Measurements from ENCODE around the gene TFF3. TPM values are rescaled to one million over a fixed set of nuclear protein-coding genes. Genes with fewer than 3 reads are reported as not detected.

The TFF3 gene
- total RNA-seq, 2 experiments from 2014 or later, result not detected

DNA sequence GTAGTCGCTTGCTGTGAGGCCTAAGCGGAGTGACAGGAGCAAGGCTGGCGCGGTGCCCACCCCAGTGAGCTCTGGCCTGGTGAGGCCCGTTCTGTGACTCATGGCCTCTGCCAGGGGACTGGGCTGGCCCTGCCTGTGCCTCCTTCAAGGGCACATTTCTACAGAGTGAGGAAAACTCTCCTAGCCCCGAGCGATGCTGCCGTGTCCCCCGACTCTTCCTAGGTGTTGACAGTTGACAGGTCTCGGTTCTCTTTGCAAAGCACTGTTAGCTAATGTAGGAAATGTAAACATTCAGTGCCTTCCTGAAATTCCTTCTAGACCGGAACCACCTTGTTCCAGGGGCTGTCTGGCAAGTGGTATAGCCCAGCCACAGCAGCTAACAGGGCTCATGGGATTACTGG is 52.4 kb downstream of the TFF3 start:
- TF ChIP-seq EZH2phosphoT487 (IDR thresholded peaks at IDR 0.05; ENCODE audit: borderline replicate concordance, low read depth, low read length), result no peak
- TF ChIP-seq, protein P1, sequence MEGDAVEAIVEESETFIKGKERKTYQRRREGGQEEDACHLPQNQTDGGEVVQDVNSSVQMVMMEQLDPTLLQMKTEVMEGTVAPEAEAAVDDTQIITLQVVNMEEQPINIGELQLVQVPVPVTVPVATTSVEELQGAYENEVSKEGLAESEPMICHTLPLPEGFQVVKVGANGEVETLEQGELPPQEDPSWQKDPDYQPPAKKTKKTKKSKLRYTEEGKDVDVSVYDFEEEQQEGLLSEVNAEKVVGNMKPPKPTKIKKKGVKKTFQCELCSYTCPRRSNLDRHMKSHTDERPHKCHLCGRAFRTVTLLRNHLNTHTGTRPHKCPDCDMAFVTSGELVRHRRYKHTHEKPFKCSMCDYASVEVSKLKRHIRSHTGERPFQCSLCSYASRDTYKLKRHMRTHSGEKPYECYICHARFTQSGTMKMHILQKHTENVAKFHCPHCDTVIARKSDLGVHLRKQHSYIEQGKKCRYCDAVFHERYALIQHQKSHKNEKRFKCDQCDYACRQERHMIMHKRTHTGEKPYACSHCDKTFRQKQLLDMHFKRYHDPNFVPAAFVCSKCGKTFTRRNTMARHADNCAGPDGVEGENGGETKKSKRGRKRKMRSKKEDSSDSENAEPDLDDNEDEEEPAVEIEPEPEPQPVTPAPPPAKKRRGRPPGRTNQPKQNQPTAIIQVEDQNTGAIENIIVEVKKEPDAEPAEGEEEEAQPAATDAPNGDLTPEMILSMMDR (conservative IDR thresholded peaks at IDR 0.05; ENCODE audit: low read length), result no peak
- no peak overlapping the region for H3K4me3 ChIP-seq (ENCODE audit: low read depth, low read length, poor library complexity, severe bottlenecking)
- DNase-seq (ENCODE audit: low spot score), result no peak
- H3K4me2 ChIP-seq (ENCODE audit: low read length), result no peak overlapping the region
- BruUV-seq (replicated peaks), result no TSS peak
- intact Hi-C loops (cut with micrococcal nuclease; ENCODE audit: unreplicated experiment), result no loop called here
- no peaks in the 10 kb centered on the region for H3K9me2 ChIP-seq (ENCODE audit: insufficient read depth, low read length)
- H3K27ac ChIP-seq (ENCODE audit: low read depth, low read length, poor library complexity, severe bottlenecking), result no peak overlapping the region
- no peaks in the 10 kb centered on the region; the same call in 1 of the 2 replicates for H4K20me1 ChIP-seq (ENCODE audit: insufficient read depth, low read length)
- no peak overlapping the region for H2AFZ ChIP-seq (ENCODE audit: low read length)
- peaks cover 12% of the 10 kb centered on the region for H3K4me1 ChIP-seq (ENCODE audit: insufficient read depth, low read length, poor library complexity, severe bottlenecking)
- no peaks in the 10 kb centered on the region for H3K9me3 ChIP-seq (ENCODE audit: low read length)
- H3K36me3 ChIP-seq (ENCODE audit: insufficient read depth, low read length), result no peaks in the 10 kb centered on the region
- CTCF ChIA-PET (ENCODE audit: unreplicated experiment), result no interaction called here
- peaks cover 7% of the 10 kb centered on the region; the same call in 1 of the 2 replicates for H3K79me2 ChIP-seq (ENCODE audit: insufficient read depth, low read depth, low read length)
- POLR2A ChIA-PET, result no interaction called here

DNA sequence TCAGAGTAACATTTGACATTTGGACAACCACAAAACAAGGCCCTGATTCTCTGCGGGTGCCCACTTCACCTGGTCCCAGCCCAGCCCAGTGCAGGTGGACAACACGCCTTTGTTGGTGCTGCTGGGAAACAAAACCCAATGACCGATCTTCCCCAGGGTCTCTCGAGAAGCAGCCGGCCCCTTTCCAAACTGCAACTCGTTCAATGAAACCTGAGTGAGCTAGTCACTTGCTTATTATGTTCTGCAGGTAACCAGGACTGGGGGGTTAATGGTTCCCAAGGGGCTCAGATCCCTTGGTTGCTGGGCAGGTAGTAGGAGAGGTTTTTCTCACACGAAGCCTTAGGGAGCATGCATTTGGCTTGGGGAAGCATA is 53.4 kb downstream of the TFF3 start:
- ChIA-PET CTCF (ENCODE audit: unreplicated experiment) (no interaction called here), POLR2A (interaction anchor here (0.8 kb wide), 1 partner anchor 32 kb away, joined by 4 read pairs; no protein-coding TSS in a partner anchor)
- no peak for DNase-seq (ENCODE audit: low spot score)
- no peak overlapping the region for H3K27ac ChIP-seq (ENCODE audit: low read depth, low read length, poor library complexity, severe bottlenecking)
- no peaks in the 10 kb centered on the region for H3K79me2 ChIP-seq (ENCODE audit: insufficient read depth, low read depth, low read length)
- no peak overlapping the region for H3K4me3 ChIP-seq (ENCODE audit: low read depth, low read length, poor library complexity, severe bottlenecking)
- H2AFZ ChIP-seq (ENCODE audit: low read length), result no peak overlapping the region
- no peaks in the 10 kb centered on the region for H3K9me2 ChIP-seq (ENCODE audit: insufficient read depth, low read length)
- no peaks in the 10 kb centered on the region for H4K20me1 ChIP-seq (ENCODE audit: insufficient read depth, low read length)
- no peaks in the 10 kb centered on the region for H3K9me3 ChIP-seq (ENCODE audit: low read length)
- no peak for TF ChIP-seq EZH2phosphoT487 (IDR thresholded peaks at IDR 0.05; ENCODE audit: borderline replicate concordance, low read depth, low read length)
- TF ChIP-seq, protein P1 (conservative IDR thresholded peaks at IDR 0.05; ENCODE audit: low read length), result no peak
- H3K4me2 ChIP-seq (ENCODE audit: low read length), result no peak overlapping the region
- no TSS peak for BruUV-seq (replicated peaks)
- H3K36me3 ChIP-seq (ENCODE audit: insufficient read depth, low read length), result no peaks in the 10 kb centered on the region
- intact Hi-C loops (cut with micrococcal nuclease; ENCODE audit: unreplicated experiment), result no loop called here
- peaks cover 13% of the 10 kb centered on the region for H3K4me1 ChIP-seq (ENCODE audit: insufficient read depth, low read length, poor library complexity, severe bottlenecking)

Other genes starting within 250 kb of the TFF3 start
- gene UMODL1, start 244.1 kb downstream of the TFF3 start, total RNA-seq (2014; rRNA removed; shearing (Covaris generic)), result 6.6 and 12.3 TPM in 2 replicates
- gene UMODL1, start 244.1 kb downstream of the TFF3 start, total RNA-seq (2022), result 7.4 and 10.0 TPM in 2 replicates
- 13.2 and 16.7 TPM in 2 replicates for gene ABCG1, start 96.3 kb downstream of the TFF3 start, total RNA-seq (2014; rRNA removed; shearing (Covaris generic))
- gene ABCG1, start 96.3 kb downstream of the TFF3 start, total RNA-seq (2022), result 17.3 and 18.8 TPM in 2 replicates
- gene TFF2, start 35.6 kb upstream of the TFF3 start, total RNA-seq (2014; rRNA removed; shearing (Covaris generic)), result not detected in 2 replicates
- not detected in 2 replicates for gene TFF2, start 35.6 kb upstream of the TFF3 start, total RNA-seq (2022)
- gene TFF1, start 51.1 kb upstream of the TFF3 start, total RNA-seq (2014; rRNA removed; shearing (Covaris generic)), result not detected in 2 replicates
- gene TFF1, start 51.1 kb upstream of the TFF3 start, total RNA-seq (2022), result not detected in 2 replicates
- gene TMPRSS3, start 80.6 kb upstream of the TFF3 start, total RNA-seq (2014; rRNA removed; shearing (Covaris generic)), result not detected in 2 replicates
- gene TMPRSS3, start 80.6 kb upstream of the TFF3 start, total RNA-seq (2022), result not detected in 2 replicates
- gene UBASH3A, start 88.5 kb upstream of the TFF3 start, total RNA-seq (2014; rRNA removed; shearing (Covaris generic)), result not detected in 2 replicates
- gene UBASH3A, start 88.5 kb upstream of the TFF3 start, total RNA-seq (2022), result not detected in 2 replicates
- 1.9 and 3.9 TPM in 2 replicates for gene RSPH1, start 180.8 kb upstream of the TFF3 start, total RNA-seq (2014; rRNA removed; shearing (Covaris generic))
- gene RSPH1, start 180.8 kb upstream of the TFF3 start, total RNA-seq (2022), result 2.5 and 3.5 TPM in 2 replicates
- 20.5 and 27.6 TPM in 2 replicates for gene SLC37A1, start 198.4 kb upstream of the TFF3 start, total RNA-seq (2014; rRNA removed; shearing (Covaris generic))
- gene SLC37A1, start 198.4 kb upstream of the TFF3 start, total RNA-seq (2022), result 22.5 and 29.4 TPM in 2 replicates